Smooth muscle cell of bladder (primary cell): ENCODE results near the gene FAM133A. TPM values are rescaled to one million over a fixed set of nuclear protein-coding genes. Genes with fewer than 3 reads are reported as not detected.

Experiments used
- total RNA-seq: library from RNA; depleted of rRNA; stranded (reverse); fragments of >200 nt; gene quantifications from 2 replicates; pipeline ENCODE4 v1.2.3, GENCODE V29; 2014

The FAM133A gene
- under 0.01 TPM in 2 replicates for total RNA-seq

DNA sequence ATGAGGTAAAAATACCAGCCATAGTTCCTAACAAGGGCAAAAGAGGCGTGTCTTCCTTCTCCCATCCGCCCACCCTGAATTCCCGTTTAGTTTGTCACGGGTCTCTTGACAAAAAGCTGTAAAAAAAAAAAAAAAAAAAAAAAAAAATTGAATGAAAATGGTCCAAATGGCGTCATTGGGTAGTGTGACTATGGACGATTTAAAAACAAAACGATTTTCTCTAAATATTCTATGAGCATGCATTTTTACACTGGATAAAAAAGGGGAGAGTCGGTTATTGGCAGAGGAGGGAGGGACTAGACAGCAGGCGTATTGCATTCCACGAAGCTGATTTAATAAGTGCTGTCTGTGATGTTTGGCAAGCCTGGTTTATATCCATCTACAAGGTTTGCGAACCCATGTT is at the start of gene FAM133A:
Gene FAM133A, plus strand, starts transcription at position 338 of the 403 bp plus-strand sequence. CDS start 35,214 bp downstream, outside the sequence.

DNA sequence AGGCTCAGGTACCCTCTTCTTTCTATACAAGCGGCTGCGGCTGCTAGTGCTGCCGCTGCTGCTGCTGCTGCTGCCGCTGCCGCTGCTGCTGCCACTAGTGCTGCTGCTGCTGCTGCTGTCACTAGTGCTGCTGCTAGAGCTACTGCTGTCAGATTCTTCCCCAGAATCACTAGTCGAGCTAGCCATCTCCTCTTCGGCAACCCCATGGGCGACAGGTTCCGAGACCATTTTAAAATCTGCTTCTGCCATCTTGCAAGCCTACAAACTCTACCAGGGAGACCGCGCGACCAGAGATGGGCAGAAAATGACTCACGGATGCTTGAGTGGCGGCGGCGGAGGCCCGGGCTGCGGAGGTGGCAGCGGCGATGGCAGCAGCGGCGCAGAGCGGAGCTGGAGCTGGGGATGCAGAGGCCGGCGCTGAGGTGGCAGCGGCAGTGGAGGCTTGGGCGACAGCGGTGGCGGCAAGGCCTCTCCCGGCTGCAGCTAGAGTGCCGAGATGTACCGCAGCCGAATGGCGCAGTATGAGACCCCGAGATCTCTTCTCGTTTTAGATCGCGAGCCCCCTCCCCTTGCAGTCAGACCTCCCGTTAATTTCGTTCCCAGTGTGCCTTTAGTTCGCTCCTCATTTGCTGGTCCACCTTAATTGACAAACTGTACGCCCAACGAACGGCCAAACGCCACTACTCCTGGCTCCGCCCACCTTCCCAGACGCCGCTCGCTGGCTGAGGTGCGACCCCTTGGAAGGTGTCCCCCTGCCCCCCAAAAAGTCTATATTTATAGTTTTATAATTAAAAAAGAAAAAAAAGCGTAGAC is 744 bp upstream of the FAM133A start, which contains the start of gene NAP1L3:
Gene NAP1L3, minus strand, starts transcription at position 523 of the 813 bp plus-strand sequence. Its CDS starts 274 bp downstream, at position 249.

Other genes with a start within 250 kb of the FAM133A start
- 1.6 and 2.9 TPM in 2 replicates for gene NAP1L3, start 628 bp upstream of the FAM133A start, total RNA-seq